Right lobe of liver (tissue), 4 donors: Measurements from ENCODE around the gene HAUS2.

Experiments used
- POLR2A ChIP-seq: fragments of 450-650 bp; IDR thresholded peaks from one replicate; pipeline ENCODE4 v1.6.1; 2017; ENCODE audit warnings: antibody characterized with exemption, mild to moderate bottlenecking
- TF ChIP-seq, protein P1 (sequence below), 4 donors: fragments of 200-600 bp in 3 of 4; fragments of 450-650 bp in 1 of 4; IDR thresholded peaks; one replicate each; pipeline versions ENCODE4 v1.5.1 to v1.8.0; 2016 to 2022; ENCODE audit warnings: antibody characterized with exemption in 4 of 4, mild to moderate bottlenecking in 2 of 4
- donor health status: DM: no; HTN: no; CAD: no.
- donor health status: DM: no; HTN: no; CAD: no.
- donor health status: DM: no; HTN: yes; CAD: no.

DNA sequence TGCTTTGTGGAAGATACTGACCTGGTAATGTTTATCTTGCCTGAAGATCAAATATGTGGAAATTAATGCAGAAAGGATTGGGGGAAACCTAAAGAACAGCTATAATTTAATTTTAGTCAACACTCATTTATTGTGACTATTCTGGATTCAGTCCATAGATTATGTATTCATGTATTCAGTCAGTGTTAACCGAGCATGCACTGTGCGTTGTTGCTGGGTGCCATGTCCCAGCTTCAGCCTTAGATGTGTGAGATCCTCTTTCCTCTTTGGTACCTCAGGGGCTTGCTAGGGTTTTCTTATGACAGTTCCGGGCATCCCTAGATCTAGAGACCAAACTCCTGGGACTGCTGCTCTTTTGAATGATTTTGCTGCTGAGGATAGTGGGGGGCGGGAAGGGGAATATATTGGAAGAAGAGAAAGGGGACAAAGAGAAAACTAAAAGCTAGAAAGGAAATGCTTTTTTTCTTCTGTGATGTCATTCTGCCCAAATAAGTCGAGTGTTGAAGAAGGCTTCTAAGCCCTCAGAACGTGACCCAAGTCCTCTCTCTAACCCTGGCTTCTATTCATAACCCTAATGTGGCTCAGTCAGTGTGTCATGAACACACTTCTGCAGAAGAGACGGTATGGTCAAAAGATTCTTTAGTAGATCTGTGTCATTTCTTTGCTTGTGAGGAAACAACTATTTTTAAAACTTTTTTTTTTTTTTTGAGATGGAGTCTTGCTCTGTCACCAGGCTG, 60.3 kb downstream of the HAUS2 start:
- TF ChIP-seq, protein P1, sequence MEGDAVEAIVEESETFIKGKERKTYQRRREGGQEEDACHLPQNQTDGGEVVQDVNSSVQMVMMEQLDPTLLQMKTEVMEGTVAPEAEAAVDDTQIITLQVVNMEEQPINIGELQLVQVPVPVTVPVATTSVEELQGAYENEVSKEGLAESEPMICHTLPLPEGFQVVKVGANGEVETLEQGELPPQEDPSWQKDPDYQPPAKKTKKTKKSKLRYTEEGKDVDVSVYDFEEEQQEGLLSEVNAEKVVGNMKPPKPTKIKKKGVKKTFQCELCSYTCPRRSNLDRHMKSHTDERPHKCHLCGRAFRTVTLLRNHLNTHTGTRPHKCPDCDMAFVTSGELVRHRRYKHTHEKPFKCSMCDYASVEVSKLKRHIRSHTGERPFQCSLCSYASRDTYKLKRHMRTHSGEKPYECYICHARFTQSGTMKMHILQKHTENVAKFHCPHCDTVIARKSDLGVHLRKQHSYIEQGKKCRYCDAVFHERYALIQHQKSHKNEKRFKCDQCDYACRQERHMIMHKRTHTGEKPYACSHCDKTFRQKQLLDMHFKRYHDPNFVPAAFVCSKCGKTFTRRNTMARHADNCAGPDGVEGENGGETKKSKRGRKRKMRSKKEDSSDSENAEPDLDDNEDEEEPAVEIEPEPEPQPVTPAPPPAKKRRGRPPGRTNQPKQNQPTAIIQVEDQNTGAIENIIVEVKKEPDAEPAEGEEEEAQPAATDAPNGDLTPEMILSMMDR (IDR thresholded peaks at IDR 0.05): no peak
- no peak for TF ChIP-seq POLR2A
